Colonic mucosa (tissue), 4 donors: ENCODE data around the gene CTXND1. TPM values are rescaled to one million over a fixed set of nuclear protein-coding genes. Genes with fewer than 3 reads are reported as not detected.

ENCODE experiments used
- DNase-seq: peaks from one replicate; pipeline ENCODE4 v3.0.0-alpha.2; 2020
- H3K27ac ChIP-seq: fragments of 200-600 bp; one replicate; pipeline ENCODE4 v1.8.0; 2021
- H3K27me3 ChIP-seq: fragments of 200-600 bp; one replicate; pipeline ENCODE4 v1.8.0; 2021
- H3K36me3 ChIP-seq: fragments of 200-600 bp; one replicate; pipeline ENCODE4 v1.8.0; 2021
- H3K4me1 ChIP-seq: fragments of 200-600 bp; one replicate; pipeline ENCODE4 v1.8.0; 2021; ENCODE audit warnings: mild to moderate bottlenecking
- H3K4me3 ChIP-seq: fragments of 200-600 bp; one replicate; pipeline ENCODE4 v1.8.0; 2021
- H3K9ac ChIP-seq, 2 donors: one replicate each; pipeline ENCODE4 v1.7.0; 2013; ENCODE audit warnings: control low read depth in 2 of 2, low read depth in 2 of 2, low read length in 2 of 2
- H3K9me3 ChIP-seq: fragments of 200-600 bp; one replicate; pipeline ENCODE4 v1.8.0; 2021
- intact Hi-C: fragments of 100-400 bp; cut with DNase I; formaldehyde crosslinking; loops from one replicate; pipeline ENCODE4 v1.14.1; 2022
- total RNA-seq, 2 donors: library from RNA; stranded (reverse); fragmentation: NEBNext Ultra II Directional in 1 of 2; extraction: Animal tissue kit (Norgen Biotek cat#: 25700) in 1 of 2; gene quantifications; one replicate each; pipeline ENCODE4 v1.2.1, GENCODE V29; 2021
- TF ChIP-seq, protein P1 (sequence below): fragments of 200-600 bp; IDR thresholded peaks from one replicate; pipeline ENCODE4 v1.8.0; 2022; ENCODE audit warnings: antibody characterized with exemption, mild to moderate bottlenecking
- donor health status: healthy.
- donor health status: DM: no; HTN: no; CAD: no.
- donor health status: DM: no; HTN: no; CAD: no.

Gene CTXND1
- total RNA-seq, 2 donors from 2014 or later: 0.11 to 0.12 TPM

DNA sequence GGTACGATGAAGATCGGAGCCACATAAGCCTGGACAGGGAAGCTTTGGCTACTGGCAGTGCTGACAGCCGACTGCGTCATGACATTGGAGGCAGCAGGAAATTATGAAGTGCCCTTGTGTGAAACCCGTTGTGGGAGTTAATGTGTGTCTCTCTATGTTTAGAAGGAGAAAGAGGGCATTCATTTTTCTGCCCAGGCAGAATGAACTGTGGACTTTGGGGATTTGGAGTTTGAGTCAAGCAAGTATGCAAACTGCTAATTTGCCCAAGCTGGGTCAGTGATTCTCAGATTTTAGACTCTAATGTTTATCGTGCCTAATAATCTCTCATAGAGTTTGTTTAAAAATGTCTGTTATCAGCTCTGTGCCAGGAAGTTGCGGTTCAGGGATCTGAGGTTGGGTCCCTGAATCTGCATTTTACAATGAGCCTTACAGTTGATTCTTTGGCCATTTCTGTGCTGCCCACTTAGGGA, 5.6 kb downstream of the CTXND1 start:
- Histone ChIP-seq H3K9ac (no peak overlapping the region), H3K4me3 (no peak overlapping the region), H3K27me3 (peaks cover 10% of the 10 kb centered on the region), H3K4me1 (no peaks in the 10 kb centered on the region), H3K27ac (no peak overlapping the region), H3K36me3 (no peaks in the 10 kb centered on the region), H3K9me3 (no peaks in the 10 kb centered on the region)
- intact Hi-C loops: no loop called here
- no peak for DNase-seq
- TF ChIP-seq, protein P1, sequence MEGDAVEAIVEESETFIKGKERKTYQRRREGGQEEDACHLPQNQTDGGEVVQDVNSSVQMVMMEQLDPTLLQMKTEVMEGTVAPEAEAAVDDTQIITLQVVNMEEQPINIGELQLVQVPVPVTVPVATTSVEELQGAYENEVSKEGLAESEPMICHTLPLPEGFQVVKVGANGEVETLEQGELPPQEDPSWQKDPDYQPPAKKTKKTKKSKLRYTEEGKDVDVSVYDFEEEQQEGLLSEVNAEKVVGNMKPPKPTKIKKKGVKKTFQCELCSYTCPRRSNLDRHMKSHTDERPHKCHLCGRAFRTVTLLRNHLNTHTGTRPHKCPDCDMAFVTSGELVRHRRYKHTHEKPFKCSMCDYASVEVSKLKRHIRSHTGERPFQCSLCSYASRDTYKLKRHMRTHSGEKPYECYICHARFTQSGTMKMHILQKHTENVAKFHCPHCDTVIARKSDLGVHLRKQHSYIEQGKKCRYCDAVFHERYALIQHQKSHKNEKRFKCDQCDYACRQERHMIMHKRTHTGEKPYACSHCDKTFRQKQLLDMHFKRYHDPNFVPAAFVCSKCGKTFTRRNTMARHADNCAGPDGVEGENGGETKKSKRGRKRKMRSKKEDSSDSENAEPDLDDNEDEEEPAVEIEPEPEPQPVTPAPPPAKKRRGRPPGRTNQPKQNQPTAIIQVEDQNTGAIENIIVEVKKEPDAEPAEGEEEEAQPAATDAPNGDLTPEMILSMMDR: no peak

GRCh38 chr15:80242802-80243201, 9.2 kb downstream of the CTXND1 start:
- no peaks in the 10 kb centered on the region for H3K9me3 ChIP-seq
- intact Hi-C loops: no loop called here
- H3K36me3 ChIP-seq: no peaks in the 10 kb centered on the region
- no peak overlapping the region for H3K27ac ChIP-seq
- DNase-seq: no peak
- H3K4me3 ChIP-seq: no peak overlapping the region
- H3K4me1 ChIP-seq: no peaks in the 10 kb centered on the region
- TF ChIP-seq, protein P1: no peak
- no peak overlapping the region for H3K9ac ChIP-seq
- H3K27me3 ChIP-seq: no peaks in the 10 kb centered on the region

DNA sequence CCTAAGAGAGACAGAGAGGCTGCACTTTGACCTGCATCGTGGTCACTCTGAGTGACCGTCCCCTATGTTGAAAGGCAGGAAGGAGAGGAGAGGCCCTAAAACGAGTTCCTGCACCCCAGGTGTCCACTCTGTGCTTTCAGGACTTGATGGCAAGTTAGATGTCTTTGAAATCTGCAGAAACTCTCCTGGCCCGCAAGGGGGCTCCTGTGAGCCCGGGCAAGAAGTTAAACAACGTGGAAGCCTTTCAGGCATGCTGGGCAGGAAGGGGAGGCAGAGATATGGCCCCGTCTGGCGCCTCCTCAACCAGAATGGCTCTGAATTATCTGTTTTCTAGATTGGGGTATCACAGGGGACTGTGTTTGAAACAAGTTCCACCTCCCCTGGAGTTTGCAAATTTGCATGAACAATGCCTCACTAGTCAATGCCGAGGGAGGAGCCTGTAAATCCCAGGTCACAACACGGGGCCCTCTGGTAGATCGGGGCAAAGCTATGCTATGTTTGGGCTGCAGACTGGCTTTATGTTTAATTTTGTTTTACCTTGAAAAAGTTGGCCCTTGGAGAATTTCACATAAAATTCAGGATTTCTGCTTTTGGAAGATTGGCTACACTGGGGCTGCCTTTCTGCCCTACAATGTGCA, 9.8 kb downstream of the CTXND1 start:
- Histone ChIP-seq H3K27me3 (no peaks in the 10 kb centered on the region), H3K27ac (no peak overlapping the region), H3K4me3 (no peak overlapping the region), H3K36me3 (no peaks in the 10 kb centered on the region), H3K9me3 (no peaks in the 10 kb centered on the region), H3K4me1 (no peaks in the 10 kb centered on the region), H3K9ac (no peak overlapping the region)
- no peak for DNase-seq
- intact Hi-C loops: no loop called here
- TF ChIP-seq, protein P1: peak; percentile 50

DNA sequence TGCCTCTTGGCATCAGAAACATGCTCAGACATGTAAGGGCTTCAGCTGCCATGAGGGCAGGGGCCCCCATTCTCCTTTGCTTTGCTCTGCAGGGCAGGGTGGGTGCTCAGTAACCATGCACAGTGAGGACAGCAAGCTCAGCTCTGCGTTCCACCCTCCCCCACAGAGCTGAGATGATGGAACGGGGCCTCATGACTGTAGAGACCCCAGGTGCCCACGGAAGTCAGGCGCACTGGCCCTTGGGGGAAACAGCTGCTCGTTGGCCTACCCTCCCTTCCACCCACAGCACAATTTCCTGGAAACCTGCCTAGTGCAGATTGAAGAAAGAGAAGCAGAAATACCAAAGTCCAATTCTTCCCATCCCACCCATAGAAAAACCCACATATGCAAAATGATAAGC, 10.5 kb downstream of the CTXND1 start:
- Histone ChIP-seq H3K9ac (no peak overlapping the region), H3K4me3 (no peak overlapping the region), H3K27me3 (no peaks in the 10 kb centered on the region), H3K27ac (no peak overlapping the region), H3K9me3 (no peaks in the 10 kb centered on the region), H3K4me1 (no peaks in the 10 kb centered on the region), H3K36me3 (no peaks in the 10 kb centered on the region)
- TF ChIP-seq, protein P1: no peak
- no peak for DNase-seq
- intact Hi-C loops: no loop called here

DNA sequence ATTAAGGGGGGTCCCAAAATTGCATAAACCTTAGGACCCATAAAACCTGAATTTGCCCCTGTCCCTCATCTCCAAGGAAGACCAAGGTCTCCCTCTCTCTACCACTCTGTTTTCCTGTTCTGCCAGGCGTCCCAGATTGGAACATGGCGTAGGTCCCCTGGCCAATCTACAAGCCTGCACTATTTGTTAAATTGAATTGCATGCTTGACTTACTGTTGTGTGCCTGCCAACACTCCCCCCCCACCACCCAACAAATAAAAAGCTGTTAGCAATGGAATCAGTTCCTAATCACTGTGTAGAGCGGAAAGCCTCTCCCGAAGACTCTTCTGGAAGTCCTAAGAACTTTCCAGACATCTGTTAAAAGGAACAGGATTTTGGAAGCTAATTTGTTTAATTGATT, 11.7 kb downstream of the CTXND1 start:
- Histone ChIP-seq H3K27me3 (no peaks in the 10 kb centered on the region), H3K4me1 (no peaks in the 10 kb centered on the region), H3K27ac (no peak overlapping the region), H3K36me3 (no peaks in the 10 kb centered on the region), H3K9me3 (no peaks in the 10 kb centered on the region), H3K9ac (no peak overlapping the region), H3K4me3 (no peak overlapping the region)
- TF ChIP-seq, protein P1: no peak
- intact Hi-C loops: no loop called here
- DNase-seq: no peak
